Panc1 (cell line): ENCODE results near the gene NAGLU.

Experiments used
- CTCF ChIP-seq: fragments of 450-650 bp; IDR thresholded peaks from 2 replicates; pipeline ENCODE4 v1.5.1; 2017; ENCODE audit warnings: mild to moderate bottlenecking
- POLR2AphosphoS5 ChIP-seq: IDR thresholded peaks from 2 replicates; pipeline ENCODE4 v1.6.1; 2012; ENCODE audit warnings: mild to moderate bottlenecking, low read depth, low read length, moderate library complexity
- REST ChIP-seq, 2 experiments: IDR thresholded peaks; 2 replicates each; pipeline ENCODE4 v1.6.1; 2011 to 2012; ENCODE audit warnings: low read depth in 2 of 2, control low read depth in 1 of 2, low read length in 1 of 2, mild to moderate bottlenecking in 1 of 2, moderate library complexity in 1 of 2; ENCODE audit not compliant: insufficient read depth in 1 of 2

GRCh38 chr17:42493319-42493718, 42.7 kb upstream of the NAGLU start:
- TF ChIP-seq POLR2AphosphoS5, result no peak
- no peak for TF ChIP-seq CTCF
- TF ChIP-seq REST (IDR thresholded peaks at IDR 0.05; ENCODE audit: insufficient read depth in 1 of 2, low read depth in 2 of 2, low read length in 1 of 2), result no peak
